IPS DF 6.9 (cell line): ENCODE measurements around the gene COL25A1.
"Not testable (repeated sequence)": the region's sequence is repeated elsewhere in the genome, so short reads cannot be mapped to it uniquely, and the experiment has no call there.

ENCODE experiments used
- DNase-seq: peaks from one replicate; pipeline ENCODE4 v3.0.0-alpha.2; 2013; ENCODE audit warnings: low read depth, low spot score
- H3K27ac ChIP-seq: one replicate; pipeline ENCODE4 v1.5.1; 2013; ENCODE audit warnings: low read length, control low read depth
- H3K27me3 ChIP-seq: 2 replicates; pipeline ENCODE4 v1.6.1; 2013; ENCODE audit warnings: mild to moderate bottlenecking, low read length; ENCODE audit not compliant: control insufficient read depth, insufficient read depth
- H3K36me3 ChIP-seq: 2 replicates; pipeline ENCODE4 v1.6.1; 2013; ENCODE audit warnings: low read length; ENCODE audit not compliant: control insufficient read depth, insufficient read depth
- H3K4me1 ChIP-seq: 2 replicates; pipeline ENCODE4 v1.6.1; 2013; ENCODE audit warnings: low read length; ENCODE audit not compliant: control insufficient read depth, insufficient read depth
- H3K4me3 ChIP-seq: 2 replicates; pipeline ENCODE4 v1.5.1; 2013; ENCODE audit warnings: mild to moderate bottlenecking, low read length
- H3K9me3 ChIP-seq: 2 replicates; pipeline ENCODE4 v1.6.1; 2013; ENCODE audit warnings: low read length, inconsistent platforms; ENCODE audit not compliant: control insufficient read depth, insufficient read depth
- WGBS: extraction: QIAGEN DNeasy Blood & Tissue Kit; methylation state at CpG from one replicate; pipeline ENCODE4 v1.1.7; 2013; ENCODE audit warnings: mixed read lengths, missing lambda C conversion rate; ENCODE audit not compliant: insufficient read length, insufficient coverage; 5-methylcytosine and 5-hydroxymethylcytosine counted together

COL25A1 gene

DNA sequence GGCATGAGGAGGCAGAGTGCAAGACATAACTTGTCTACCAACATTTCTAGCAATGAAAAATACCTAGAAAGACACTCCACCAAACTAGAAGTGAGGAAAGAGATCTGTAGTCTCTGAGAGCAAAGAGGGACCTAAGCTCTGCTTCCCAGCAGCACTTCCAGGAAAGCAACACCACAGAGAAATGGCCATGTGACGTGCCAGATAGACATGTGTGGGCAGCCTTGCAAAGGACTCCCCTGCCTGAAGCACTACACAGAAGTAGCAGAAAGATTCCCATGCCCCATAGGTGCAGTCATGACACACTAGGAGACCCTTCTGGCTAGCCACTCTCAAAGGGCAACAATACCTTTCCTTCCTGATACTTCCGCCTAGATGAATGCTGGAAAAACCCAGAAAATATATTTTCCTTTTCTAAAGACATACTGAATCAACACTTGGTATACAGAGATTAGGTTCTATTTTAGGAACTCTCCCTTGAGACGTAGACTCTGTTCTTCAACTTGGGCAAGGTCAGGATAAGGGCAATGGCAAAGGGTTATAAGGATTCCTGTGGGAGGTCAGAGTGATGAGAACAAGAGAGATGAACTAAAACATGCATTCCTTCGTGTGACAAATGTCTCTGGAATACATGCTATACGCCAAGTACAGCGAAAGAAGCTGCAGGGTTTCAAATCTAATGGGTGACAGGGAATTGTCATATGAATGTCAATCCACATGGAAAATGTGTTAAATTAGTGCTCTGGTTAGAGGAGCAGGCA, 352.1 kb downstream of the COL25A1 start:
- Histone ChIP-seq H3K36me3 (no peaks in the 10 kb centered on the region), H3K4me1 (no peaks in the 10 kb centered on the region), H3K27me3 (no peaks in the 10 kb centered on the region), H3K4me3 (no peak overlapping the region), H3K9me3 (no peaks in the 10 kb centered on the region), H3K27ac (no peak overlapping the region)
- no CpG with 5 or more reads among the region's 6 CpGs for WGBS
- DNase-seq: no peak

DNA sequence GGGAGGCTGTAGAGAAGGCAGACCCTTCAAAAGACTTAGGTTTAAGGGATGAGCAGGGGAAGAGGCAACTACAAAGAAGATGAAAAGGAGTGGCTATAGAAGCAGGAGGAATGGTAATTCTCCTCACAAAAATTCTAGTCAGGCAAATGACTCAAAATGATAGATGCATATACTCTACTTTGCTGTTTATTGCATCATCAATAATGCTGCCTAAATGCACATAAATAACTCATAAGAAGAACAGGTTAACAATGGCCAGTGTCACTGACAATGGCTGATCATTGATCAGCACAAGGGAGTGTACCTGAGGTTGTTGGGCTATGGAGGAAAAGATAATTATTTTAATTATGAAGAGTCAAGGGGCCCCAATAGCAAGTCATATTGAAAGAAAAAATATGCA, 354.9 kb downstream of the COL25A1 start:
- Histone ChIP-seq H3K36me3 (no peaks in the 10 kb centered on the region), H3K4me3 (no peak overlapping the region)

DNA sequence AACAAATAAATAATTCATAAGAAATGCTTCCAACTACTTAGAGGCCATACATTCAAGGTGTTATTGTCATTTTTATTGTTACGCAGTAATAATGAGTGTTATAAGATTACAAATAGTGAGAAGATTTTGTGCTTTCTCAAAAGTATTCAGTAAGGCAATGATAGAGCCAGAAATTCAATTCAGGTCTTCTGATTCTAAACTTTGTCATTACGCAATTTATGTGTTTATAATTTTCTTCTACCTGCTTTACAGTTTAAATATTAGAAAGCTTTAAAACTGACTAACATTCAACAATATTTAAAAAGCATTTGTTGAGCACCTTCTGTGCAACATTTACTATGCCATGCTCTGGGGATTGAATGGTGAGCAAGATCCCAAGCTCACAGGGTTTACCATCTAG, 356.2 kb downstream of the COL25A1 start:
- Histone ChIP-seq H3K4me1 (no peaks in the 10 kb centered on the region), H3K27ac (no peak overlapping the region), H3K4me3 (no peak overlapping the region), H3K9me3 (no peaks in the 10 kb centered on the region), H3K27me3 (no peaks in the 10 kb centered on the region), H3K36me3 (no peaks in the 10 kb centered on the region)
- no CpG with 5 or more reads among the region's 2 CpGs for WGBS
- no peak for DNase-seq

More for the DNA sequence above, 354.9 kb downstream of the COL25A1 start:
- no peaks in the 10 kb centered on the region for H3K9me3 ChIP-seq
- H3K27ac ChIP-seq: no peak overlapping the region
- no peaks in the 10 kb centered on the region for H3K4me1 ChIP-seq
- DNase-seq: no peak
- H3K27me3 ChIP-seq: no peaks in the 10 kb centered on the region

DNA sequence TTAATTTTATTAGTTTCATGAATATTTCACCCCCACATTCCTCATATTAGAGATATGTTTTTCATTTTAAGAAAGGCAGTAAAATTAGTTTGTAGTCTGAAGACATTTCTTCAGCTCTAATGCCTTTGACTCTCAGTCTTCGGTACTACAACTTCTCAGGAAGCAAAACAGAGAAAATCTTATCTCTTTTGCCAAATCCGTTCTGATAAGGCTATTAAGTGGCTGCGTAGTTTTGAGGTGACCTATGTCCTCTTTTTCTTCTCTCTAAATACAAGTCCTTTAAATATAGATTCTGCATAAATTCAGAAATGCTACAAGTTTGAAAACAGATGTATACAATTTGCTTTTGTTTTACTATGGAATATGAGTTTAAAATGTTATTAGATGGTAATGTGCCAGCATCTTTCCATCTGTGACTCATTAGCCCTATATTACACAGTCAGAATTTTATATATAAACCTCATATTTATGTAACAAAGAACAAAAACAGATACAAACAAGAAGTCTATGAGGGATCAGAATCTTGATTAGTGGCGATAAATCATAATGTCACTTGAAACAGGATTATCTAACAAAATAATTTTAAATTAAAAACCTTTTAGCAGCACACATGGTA, 358.4 kb downstream of the COL25A1 start:
- DNase-seq: no peak
- Histone ChIP-seq H3K36me3 (no peaks in the 10 kb centered on the region), H3K4me1 (no peaks in the 10 kb centered on the region), H3K27me3 (no peaks in the 10 kb centered on the region), H3K9me3 (no peaks in the 10 kb centered on the region), H3K27ac (no peak overlapping the region), H3K4me3 (no peak overlapping the region)
- no CpG with 5 or more reads among the region's 4 CpGs for WGBS

DNA sequence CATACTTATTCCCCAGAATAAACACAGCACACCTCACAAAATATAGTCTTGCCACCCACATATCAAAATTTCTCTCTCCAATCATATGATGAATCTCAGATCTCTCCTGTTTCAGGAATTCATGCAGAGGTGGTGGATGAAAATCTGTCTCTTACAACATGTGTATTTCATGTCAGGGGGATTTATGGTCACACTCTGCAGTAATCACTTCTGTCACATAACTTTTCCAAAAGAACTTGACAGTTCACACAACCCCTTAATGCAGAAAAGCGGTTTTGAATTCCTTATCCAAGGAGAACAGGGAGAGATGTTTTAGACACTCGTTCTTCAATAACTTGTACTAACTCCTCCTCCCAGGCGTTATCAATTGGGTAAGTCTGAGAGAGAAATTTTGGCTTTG, 359.1 kb downstream of the COL25A1 start:
- H3K27me3 ChIP-seq: no peaks in the 10 kb centered on the region
- WGBS: no CpG with 5 or more reads among the region's 3 CpGs
- H3K36me3 ChIP-seq: no peaks in the 10 kb centered on the region
- no peak for DNase-seq
- H3K27ac ChIP-seq: no peak overlapping the region
- no peaks in the 10 kb centered on the region for H3K4me1 ChIP-seq
- no peaks in the 10 kb centered on the region for H3K9me3 ChIP-seq
- no peak overlapping the region for H3K4me3 ChIP-seq

DNA sequence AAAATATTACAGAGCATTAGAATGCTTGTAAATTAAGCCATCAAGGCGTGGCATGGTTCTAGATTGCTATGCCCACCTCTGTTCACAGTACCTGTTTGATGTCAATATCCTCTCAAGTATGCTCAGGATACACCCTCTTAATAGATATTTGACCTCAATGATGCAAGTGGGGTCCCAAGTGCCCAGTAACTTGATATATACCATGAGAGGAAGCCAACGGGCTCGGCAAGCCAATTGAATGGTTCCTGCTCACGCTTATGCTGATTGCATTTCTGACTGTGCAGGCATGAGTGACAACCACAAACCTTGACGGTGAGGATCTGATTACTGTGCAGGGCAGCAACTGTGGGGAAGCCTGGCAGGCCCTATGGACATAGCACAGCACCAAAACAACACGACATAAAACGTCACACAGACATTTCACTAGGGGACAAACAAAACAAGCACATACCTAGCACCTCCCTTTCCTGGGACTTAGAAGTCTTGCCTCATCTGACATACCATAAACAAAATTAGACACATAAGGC, 360.5 kb downstream of the COL25A1 start:
- WGBS: no CpG with 5 or more reads among the region's 7 CpGs
- Histone ChIP-seq H3K4me3 (no peak overlapping the region), H3K4me1 (no peaks in the 10 kb centered on the region), H3K36me3 (no peaks in the 10 kb centered on the region), H3K27me3 (no peaks in the 10 kb centered on the region), H3K9me3 (no peaks in the 10 kb centered on the region), H3K27ac (no peak overlapping the region)
- DNase-seq: no peak

DNA sequence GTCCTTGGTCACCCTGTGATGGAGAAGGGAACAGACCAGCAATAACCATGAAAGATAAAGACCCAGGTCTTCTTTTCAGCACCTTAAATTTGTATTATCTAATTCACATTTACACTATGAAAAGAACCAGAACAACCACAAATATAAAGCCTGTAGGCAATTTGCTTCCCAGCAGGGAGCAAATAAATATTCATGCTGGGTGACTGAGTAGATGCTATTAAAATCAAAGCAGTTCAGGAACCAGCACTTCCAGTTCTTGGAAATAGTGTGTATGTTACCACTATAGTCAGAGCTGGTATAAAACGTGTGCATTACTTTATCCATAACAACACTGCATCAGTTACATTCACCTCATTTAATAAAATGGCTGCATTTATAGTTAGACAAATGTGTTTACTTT, 361.8 kb downstream of the COL25A1 start:
- no peaks in the 10 kb centered on the region for H3K9me3 ChIP-seq
- H3K27me3 ChIP-seq: no peaks in the 10 kb centered on the region
- no peak for DNase-seq
- H3K4me3 ChIP-seq: no peak overlapping the region
- H3K27ac ChIP-seq: no peak overlapping the region
- H3K36me3 ChIP-seq: no peaks in the 10 kb centered on the region
- no peaks in the 10 kb centered on the region for H3K4me1 ChIP-seq
- no CpG with 5 or more reads among the region's 1 CpG for WGBS

DNA sequence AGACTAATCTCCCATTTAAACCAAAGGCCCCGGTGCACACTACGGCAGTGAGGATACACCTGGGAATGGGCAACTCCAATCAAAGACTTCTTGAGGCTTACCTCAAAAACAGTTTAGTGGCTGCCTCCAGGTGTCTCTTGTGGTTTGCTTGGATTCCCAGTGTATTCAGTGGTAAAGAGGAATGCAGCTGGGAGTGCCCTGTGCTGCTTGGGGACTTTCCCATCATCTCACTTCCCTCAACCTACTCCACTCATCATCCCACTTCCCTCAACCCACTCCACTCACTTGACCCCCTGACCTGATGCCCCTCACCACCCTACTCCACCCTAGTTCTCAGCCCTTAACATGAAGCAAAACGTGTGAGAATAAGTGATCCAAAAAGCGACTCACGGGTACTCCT, 362.3 kb downstream of the COL25A1 start:
- DNase-seq: no peak
- H3K36me3 ChIP-seq: no peaks in the 10 kb centered on the region
- H3K4me3 ChIP-seq: no peak overlapping the region
- H3K27me3 ChIP-seq: no peaks in the 10 kb centered on the region
- no CpG with 5 or more reads among the region's 5 CpGs for WGBS
- H3K9me3 ChIP-seq: no peaks in the 10 kb centered on the region
- H3K27ac ChIP-seq: no peak overlapping the region
- H3K4me1 ChIP-seq: no peaks in the 10 kb centered on the region

DNA sequence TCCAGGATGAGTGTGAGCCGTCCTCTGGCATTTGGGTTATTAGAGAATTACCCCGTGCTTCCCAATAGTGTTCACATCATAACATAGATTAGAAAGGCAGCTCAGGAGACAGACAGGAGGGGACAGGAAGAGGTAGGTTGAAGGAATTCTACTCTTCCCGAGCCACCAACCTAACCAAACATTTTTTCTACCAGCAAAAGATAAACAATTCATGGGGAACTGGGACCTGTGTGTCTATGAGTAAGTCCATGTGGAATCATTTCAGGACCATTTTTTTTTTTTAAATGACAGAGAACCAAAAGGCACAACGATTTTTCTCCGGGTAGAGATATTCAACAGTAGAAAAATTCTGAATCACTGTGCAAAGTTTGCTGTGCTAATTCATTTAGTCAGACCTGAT, 365.4 kb downstream of the COL25A1 start:
- H3K9me3 ChIP-seq: no peaks in the 10 kb centered on the region
- no peaks in the 10 kb centered on the region for H3K36me3 ChIP-seq
- no peaks in the 10 kb centered on the region for H3K27me3 ChIP-seq
- WGBS: no CpG with 5 or more reads among the region's 5 CpGs
- H3K27ac ChIP-seq: no peak overlapping the region
- H3K4me3 ChIP-seq: no peak overlapping the region
- no peak for DNase-seq
- H3K4me1 ChIP-seq: no peaks in the 10 kb centered on the region

DNA sequence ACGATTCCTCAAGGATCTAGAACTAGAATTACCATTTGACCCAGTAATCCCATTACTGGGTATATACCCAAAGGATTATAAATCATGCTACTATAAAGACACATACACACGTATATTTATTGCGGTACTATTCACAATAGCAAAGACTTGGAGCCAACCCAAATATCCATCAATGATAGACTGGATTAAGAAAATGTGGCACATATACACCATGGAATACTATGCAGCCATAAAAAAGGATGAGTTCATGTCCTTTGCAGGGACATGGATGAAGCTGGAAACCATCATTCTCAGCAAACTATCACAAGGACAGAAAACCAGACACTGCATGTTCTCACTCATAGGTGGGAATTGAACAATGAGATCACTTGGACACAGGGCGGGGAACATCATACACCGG, 368.5 kb downstream of the COL25A1 start:
- WGBS: no CpG with 5 or more reads among the region's 5 CpGs
- H3K4me1 ChIP-seq, DNase-seq, H3K4me3 ChIP-seq, H3K9me3 ChIP-seq, H3K36me3 ChIP-seq, H3K27me3 ChIP-seq, H3K27ac ChIP-seq: not testable (repeated sequence)

DNA sequence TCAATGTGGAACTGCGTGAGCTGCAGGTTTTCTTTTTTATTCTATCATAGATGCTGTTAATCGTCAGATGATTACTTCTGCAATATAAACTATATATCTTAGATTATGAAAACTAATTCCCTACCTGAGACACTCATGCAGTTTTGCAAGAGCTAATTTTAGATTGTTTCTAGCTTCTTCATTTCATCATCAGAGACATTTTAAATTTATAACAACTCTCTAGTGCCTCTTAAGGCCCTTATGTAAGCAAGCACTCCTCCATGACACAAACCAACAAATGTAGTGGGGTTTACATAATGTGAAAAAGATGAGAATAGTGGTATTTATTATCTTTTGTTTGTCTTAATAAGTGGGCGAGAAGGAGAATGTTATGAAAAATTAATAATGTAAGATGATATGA, 369.4 kb downstream of the COL25A1 start:
- H3K4me3 ChIP-seq: no peak overlapping the region
- peaks cover 2% of the 10 kb centered on the region; the same call in 1 of the 2 replicates for H3K4me1 ChIP-seq
- H3K27ac ChIP-seq: no peak overlapping the region
- 100% methylated on average over 1 of the region's 3 CpGs for WGBS
- H3K36me3 ChIP-seq: no peaks in the 10 kb centered on the region
- H3K27me3 ChIP-seq: no peaks in the 10 kb centered on the region
- DNase-seq: no peak
- H3K9me3 ChIP-seq: no peaks in the 10 kb centered on the region
